Measurements from ENCODE around the gene FDXACB1.

- TF ChIP-seq, protein P1, sequence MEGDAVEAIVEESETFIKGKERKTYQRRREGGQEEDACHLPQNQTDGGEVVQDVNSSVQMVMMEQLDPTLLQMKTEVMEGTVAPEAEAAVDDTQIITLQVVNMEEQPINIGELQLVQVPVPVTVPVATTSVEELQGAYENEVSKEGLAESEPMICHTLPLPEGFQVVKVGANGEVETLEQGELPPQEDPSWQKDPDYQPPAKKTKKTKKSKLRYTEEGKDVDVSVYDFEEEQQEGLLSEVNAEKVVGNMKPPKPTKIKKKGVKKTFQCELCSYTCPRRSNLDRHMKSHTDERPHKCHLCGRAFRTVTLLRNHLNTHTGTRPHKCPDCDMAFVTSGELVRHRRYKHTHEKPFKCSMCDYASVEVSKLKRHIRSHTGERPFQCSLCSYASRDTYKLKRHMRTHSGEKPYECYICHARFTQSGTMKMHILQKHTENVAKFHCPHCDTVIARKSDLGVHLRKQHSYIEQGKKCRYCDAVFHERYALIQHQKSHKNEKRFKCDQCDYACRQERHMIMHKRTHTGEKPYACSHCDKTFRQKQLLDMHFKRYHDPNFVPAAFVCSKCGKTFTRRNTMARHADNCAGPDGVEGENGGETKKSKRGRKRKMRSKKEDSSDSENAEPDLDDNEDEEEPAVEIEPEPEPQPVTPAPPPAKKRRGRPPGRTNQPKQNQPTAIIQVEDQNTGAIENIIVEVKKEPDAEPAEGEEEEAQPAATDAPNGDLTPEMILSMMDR (IDR thresholded peaks at IDR 0.05), result no peak
- no peak for TF ChIP-seq EP300 (IDR thresholded peaks at IDR 0.05)
- TF ChIP-seq POLR2A (IDR thresholded peaks at IDR 0.05), result no peak
These were observed 43.3 kb downstream of the FDXACB1 start for GRCh38 chr11:111835665-111836064.
